GM04503 (cell line): Measurements from ENCODE around the gene TAGLN2.
"Not testable (repeated sequence)": the region's sequence is repeated elsewhere in the genome, so short reads cannot be mapped to it uniquely, and the experiment has no call there.

Source experiments
- DNase-seq: peaks from one replicate; pipeline ENCODE4 v3.0.0-alpha.2; 2012; ENCODE audit warnings: low read depth

TAGLN2 gene

DNA sequence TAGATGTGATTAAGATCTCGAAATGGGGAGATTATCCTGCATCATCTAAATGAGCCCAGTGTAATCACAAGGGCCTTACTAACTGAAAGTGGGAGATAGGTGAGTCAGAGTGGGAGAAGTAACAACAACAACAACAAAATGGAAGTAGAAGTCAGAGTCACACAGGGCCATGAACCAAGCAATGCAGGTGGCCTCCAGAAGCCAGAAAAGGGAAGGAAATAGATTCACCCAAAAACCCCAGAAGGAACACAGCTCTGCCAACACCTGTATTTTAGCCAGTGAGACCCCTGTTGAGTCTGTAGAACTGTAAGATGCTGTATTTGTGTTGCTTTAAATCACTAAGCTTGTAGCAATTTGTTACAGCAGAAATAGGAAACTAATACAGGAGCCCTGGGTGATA lies 4.1 kb downstream of the TAGLN2 start:
- no peak for DNase-seq

DNA sequence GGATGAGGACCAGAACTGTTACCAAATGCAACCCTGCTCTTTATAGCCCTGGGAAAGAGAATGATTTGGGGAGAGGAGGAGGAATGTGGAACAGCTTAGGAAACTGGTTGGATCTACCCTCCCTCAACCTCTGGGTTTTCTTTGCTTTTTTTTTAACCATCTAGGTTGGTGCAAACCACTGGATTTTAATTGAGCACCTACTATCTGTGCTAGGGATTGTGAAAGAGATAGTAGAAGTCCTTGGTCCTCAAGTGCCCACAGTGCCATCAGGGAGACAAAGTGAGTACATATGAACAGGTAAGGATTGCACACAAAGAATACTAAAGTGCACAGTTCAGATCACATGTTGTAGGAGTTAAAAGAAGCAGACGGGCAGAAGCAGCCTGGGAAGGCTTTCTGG lies 4.7 kb downstream of the TAGLN2 start:
- no peak for DNase-seq

DNA sequence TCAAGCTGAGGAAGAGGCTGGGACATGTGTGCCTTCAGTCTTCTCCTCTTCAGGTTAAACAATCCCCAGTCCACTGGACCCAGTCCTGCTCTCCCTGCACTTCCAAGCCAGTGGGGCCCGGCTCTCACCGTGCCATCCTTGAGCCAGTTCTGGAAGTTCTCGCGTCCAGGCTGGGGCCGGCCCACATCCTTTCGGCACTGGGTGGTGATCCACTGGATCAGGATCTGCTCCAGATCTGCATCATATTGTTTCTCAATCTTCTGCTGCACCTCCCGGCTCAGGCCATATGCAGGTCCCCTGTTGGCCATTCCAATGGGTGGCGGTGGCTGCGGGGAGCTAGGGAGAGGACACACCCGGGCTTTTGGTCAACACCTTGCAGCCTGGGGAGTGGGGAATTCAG lies 5.1 kb downstream of the TAGLN2 start:
- no peak for DNase-seq

DNA sequence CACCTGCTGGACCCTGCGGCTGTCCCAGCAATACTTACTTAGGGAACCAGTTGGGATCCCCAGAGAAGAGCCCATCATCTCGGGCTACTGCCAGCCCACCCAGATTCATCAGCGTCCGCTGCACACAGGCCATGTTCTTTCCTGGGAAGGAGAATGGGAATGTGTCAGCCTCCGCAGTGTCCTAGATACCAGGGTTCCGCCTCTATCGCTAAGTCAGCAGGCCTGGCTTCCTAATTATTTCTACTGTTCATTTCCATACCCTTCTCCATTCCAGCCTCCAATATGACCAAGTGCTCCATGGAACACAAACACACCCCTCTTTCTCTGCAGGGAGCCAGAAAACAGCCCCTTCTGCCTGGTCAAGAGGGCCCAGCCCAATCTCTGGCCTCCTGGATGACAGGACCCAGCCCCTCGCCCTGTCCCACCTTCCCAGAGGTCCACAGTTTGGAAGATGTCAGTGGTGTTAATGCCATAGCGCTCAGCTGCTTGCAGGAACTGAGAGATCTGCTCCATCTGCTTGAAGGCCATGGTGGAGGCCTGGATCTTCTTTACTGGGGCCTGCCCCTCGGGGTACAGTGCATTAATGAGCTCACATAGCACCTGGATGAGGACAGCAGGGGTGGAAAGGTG lies 6.0 kb downstream of the TAGLN2 start:
- DNase-seq = no peak

DNA sequence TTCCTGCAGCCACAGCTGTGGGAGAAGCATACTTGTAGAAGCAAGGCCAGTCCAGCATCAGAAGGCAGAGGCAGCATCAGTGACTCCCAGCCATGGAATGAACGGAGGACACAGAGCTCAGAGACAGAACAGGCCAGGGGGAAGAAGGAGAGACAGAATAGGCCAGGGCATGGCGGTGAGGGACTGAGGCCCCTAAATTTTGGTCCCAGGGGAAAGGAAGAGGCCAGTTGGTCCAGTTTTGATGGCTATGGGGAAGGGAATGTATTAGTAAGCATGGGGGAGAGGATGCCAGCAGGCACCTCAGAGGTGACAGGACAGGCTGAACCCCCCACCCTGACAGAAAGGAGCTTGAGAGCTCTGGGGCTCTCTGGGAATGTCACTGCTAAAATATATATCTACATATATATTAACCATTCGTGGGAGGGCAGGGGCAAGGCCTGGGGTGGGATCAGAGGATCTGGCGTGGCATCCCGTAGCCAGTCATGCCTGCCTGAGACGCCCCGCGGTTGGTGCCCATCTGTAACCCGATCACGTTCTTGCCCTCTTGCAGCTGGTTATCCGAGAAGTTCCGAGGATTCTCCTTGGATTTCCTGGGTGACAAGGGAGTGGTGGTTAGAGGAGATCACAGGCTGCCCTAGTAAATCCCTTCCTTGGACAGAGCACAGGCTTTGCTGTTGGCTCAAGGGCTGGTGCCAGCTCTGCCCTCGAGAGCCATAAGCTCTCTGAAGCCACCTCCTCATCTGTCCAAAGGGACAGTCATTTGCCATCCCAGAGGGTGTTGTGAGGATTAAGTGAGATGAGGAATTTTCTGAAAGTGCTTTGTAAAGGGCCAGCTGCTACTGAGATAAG lies 6.7 kb downstream of the TAGLN2 start:
- DNase-seq = no peak

DNA sequence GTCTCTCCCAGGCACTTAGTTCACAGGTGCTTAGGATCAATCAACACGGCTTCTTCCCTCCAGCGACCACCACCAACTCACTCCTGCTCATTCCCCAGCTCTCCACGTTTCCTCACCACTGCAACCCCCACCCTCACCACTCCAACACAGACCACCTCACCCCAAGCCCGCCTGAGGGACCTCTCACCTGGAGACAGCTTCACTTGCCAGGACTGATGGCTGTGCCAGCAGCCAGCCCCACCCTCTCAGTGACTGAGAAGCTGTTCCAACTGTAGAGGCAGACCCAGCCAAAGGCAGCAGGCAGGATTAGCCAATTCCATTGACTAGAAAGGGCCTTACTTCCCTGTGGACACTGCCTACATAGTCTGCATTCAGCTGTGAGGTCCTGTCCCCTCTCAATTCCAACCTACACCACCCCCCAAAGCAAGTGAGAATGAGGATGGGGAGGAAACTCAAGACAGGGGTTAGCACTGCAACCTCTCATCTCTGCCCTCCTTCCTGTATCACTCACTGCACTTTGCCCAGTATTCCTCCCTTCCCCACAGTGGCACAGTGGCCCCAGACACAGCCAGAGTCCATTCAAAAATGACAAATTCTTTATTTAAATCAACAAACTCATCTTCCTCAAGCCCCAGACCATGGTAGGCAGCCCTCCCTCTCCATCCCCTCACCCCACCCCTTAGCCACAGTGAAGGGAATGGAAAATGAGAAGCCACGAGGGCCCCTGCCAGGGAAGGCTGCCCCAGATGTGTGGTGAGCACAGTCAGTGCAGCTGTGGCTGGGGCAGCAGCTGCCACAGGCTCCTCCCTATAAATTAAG lies 7.6 kb downstream of the TAGLN2 start:
- no peak for DNase-seq

DNA sequence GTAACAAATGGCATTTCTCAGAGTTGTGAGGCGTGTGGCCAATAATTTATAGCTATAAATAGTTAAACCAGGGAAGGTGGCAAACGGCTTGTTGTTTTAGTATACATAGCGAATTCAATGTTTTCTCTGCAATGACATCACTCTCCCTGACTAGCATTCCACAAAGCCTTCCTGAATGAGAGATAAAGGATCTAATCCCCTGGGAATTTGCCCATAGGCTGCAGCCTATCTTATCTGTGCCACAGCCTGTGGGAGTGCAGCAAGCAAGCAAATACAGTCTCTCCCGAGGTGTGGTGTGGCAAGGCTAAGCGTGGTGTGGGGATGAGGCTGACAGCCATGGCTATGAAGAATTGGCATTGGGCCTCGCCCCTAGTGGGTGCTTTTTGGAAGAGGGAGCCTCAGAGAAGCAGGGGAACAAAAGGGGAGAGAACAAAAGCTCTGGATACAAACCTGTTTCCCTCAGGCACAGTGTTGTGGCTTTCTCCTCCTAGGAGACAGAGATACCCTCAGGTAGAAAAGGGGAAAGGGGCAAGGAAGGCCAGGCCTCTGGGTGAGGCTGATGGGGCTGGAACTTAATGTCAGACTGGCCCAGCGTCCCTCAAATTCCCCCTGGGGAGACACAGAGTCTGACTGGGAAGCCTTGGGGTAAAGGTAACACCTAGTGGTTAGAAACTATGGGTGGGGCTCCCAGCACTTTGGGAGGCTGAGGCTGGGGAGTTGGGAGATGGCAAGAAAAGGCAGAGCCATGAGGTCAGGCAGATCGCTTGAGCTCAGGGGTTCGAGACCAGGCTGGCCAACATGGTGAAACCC lies 8.9 kb downstream of the TAGLN2 start:
- peak; percentile 49 for DNase-seq

DNA sequence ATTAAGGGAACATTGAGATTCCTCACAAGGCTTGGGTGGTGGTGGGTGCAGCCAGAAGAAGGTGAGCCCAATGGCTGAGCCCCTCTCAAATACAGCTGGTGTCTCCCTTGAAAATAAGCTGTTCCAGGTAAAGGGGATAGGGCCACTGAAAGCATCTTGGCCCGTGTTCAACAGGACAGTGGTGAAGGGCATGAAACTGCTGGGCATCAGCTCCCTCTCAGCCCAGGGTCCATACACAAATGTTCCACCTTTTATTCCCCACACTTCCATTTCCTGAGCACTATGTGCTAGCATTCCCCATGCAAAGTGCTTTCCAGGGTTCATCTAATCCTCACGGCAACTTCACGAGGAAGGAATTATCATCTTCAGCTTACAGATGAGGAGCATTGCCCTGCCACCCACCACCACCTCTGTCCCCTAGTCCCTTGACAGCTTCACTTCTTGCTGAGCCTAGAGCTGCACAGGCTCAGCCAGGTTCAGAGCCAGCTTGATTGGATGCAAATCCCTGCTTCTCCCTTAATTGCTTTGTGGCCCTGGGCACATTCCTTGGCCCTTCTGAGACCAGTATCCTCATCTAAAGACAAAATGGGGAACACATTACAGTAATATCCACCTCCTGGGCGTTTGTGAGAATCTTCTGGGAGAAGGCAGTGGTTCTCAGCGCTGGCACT lies 9.6 kb downstream of the TAGLN2 start:
- DNase-seq = no peak

DNA sequence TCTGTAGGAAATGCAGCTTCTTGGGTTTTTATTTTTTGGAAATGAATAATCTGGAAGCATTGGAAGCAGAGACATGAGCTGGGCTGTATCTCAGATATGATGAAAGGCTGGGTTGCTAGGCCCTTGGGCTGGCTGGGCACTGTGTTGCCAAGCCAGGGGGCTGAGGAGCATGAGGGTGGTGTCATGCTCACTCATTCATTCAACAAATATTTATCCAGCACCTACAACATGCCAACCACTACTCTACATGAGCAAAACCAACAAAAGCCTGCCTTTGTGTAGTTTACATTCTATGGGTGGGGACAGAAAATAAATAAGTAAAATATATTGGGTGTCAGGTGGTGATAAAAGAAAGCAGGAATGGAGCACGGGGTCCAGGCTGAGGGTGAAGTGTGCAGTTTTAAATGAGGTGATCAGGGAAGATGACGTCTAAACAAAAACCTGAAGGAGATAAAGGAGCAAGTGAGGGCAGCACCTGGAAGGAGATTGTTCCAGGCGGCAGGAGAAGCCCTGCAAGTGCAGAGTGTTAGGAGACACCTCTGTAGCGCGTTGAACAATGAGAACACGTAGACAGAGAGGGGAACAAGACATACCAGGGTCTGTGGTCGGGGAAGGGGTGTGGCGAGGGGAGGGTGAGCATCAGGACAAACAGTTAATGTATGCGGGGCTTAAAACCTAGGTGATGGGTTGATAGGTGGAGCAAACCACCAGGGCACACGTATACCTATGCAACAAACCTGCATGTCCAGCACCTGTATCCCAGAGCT lies 10.9 kb downstream of the TAGLN2 start:
- no peak for DNase-seq

DNA sequence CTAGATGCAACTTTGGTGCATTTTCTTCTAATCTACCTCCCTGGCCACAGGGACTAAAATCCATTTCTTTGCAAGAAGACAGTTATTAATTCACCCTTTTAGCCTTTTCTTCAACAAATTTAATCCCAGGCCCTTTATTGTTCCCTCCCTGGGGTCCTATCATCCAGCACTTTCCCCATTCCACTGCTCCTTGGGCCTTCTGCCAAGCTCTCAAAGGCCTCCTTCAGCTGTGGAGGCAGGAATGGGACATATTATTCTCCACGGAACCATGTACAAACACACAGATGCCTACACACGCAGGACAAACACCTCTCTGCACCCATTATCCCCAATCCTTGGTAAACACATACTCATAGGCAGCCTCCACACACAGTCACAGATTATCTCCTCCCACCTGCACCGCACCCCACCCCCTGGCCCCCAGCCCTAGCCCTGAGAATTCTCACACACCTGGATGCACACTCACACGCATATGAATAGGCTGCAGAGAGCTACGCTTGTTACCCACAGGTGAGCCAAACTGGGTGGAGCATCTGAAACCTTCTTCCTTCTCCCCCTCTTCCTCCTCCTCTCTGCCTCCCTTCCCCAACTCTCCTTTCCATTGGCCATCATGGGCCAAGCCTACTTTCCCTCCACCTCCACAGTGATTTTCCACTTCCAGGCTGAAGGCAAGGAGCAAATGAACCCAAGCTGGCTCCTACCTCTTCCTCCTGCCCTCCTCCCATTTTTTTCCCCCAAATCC lies 11.7 kb downstream of the TAGLN2 start:
- DNase-seq = no peak

DNA sequence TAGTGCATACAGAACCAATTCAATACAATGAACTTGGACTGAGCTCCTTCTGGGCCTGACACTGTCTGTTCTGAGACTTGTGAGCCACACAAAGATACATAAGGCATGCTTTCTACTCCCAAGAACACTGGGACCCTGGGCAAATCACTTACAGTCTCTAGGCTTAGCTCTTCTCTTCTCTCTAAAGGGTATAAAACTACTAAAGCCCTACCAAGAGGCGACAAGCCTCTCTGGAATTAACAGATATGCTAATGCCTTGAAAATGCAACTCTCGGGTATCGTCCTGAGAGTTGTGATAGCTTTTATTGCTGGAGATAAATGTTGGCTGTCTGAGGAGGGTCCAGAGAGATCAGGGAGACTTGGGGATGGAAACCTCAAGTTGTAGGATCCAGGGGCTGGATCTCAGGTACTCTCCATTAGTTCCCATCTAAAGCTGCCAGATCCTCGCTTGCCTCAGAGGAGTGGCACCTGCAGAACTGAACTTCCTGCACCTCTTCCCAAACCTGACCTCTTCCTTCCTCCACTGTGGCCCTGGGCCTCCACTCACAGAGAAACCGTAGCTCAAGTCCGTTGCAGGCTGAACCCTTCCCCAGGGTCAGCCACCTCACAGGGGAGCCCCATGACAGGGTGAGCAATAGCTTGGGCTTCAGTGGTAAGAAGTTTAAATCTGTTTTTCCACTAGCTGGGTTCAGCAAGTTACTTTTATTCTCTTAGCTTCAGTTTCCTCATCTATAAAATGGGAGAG lies 13.8 kb downstream of the TAGLN2 start:
- DNase-seq = no peak

DNA sequence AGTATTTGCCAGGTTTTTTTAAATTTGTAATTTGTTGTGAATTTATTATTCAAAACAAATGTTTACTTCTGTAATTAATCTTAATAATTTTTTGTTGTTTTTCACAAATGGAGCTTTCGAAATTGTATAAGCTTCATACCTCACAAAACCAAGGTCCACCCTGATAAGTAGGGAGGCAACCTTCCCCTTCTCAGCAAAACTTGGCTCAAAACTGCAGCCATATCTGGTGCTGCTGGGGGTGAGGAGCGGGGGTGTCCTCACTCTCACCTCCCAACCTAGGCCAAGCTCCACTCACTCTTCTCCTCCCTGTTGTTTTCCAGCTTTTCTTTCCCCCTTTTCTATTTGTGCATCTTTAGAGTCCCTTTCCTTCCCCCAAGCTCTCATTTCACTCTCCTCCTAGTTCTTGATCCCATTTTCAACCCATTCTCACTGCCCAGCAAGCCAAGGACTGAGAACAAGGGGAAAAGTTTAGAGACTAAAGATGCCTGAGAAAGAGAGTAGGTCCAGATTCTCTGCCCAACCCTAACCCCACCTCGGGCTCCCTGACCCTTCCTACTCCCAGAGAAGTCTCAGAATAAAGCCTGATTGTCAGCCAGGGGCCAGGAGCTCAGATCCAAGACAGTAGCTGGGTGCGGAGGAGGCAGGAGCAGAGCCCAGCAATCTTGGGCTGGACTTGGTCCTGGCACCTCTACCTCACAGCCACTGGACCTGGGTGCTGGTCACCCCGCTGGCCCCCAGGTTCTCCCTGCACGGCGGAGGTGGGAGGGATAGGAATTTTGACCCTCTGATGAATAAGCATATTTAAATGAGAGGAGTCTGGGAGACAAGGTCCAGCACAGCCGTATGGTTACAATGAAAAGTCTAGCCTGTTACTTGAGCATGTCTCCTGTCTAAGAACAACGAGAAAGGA lies 17.0 kb downstream of the TAGLN2 start:
- no peak for DNase-seq

DNA sequence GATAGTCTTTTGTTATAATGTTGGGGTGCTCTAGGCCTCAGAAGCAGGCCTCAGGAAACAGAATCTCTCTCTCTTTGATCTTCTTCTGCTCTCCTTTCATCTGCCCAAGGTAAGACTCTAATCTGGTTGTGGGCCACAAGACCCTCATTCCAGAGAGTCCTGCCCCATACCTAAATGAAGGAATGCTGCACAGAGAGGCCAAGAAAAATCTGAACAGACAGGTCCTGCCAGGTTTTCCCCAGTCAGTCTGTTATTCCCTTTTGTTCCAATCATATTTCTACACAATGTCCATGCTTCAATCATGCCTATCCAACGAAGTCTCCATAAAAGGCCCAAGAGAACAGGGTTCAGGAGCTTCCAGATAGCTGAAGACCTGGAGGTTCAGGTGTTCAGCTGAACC lies 18.3 kb downstream of the TAGLN2 start:
- DNase-seq = no peak

DNA sequence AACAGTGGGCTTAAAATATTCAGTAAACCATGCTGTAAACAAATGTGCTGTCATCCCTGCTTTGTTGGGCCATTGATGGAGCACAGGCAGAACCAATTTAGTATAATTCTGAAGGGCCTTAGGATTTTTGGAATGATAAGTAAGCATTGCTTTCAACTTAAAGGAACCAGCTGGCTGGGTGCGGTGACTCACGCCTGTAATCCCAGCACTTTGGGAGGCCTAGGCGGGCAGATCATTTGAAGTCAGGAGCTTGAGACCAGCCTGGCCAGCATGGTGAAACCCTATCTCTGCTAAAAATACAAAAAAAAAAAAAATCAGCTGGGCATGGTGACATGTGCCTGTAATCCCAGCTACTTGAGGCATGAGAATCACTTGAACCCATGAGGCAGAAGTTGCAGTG lies 21.3 kb downstream of the TAGLN2 start:
- DNase-seq = not testable (repeated sequence)

DNA sequence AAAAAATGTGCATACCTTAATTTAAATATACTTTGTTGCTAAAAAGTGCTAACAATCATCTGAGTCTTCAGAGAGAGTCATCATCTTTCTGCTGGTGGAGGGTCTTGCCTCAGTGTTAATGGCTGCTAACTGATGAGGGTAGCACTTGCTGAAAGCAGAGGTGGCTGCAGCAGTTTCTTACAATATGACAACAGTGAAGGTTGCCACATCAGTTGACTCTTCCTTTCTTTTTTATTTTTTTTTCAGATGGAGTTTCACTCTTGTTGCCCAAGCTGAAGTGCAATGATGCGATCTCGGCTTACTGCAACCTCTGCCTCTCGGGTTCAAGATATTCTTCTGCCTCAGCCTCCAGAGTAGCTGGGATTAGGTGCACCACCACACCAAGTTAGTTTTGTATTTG lies 22.8 kb downstream of the TAGLN2 start:
- DNase-seq = no peak

DNA sequence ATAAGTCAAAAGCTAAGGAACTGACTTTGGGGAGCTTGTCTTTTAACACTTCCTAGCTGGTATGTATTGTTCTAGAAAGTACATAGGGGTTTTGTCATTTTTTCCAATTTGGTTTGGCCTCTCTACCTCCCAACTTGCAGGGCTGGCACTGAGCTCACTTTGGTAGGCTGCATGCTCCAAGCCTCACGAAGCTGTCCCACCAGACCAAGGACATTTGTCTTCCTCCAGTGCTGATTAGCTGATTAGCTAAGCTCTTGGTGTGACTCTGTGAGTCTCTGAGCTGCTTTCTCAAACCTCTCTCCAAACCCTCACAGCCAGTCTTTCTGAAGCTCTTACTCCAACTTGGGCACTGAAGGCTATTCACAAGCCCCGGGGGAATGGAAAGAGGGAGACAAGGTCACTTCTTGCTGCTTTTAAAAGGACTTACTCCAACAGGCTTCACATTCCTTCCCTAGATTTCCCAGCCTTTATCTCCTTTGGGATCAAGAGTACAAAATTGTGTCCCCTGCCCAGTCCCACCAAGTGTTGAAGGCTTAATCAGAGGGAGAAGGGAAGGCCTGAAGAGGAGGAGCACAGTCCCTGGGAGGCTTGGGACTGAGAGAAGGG lies 24.4 kb downstream of the TAGLN2 start:
- no peak for DNase-seq

DNA sequence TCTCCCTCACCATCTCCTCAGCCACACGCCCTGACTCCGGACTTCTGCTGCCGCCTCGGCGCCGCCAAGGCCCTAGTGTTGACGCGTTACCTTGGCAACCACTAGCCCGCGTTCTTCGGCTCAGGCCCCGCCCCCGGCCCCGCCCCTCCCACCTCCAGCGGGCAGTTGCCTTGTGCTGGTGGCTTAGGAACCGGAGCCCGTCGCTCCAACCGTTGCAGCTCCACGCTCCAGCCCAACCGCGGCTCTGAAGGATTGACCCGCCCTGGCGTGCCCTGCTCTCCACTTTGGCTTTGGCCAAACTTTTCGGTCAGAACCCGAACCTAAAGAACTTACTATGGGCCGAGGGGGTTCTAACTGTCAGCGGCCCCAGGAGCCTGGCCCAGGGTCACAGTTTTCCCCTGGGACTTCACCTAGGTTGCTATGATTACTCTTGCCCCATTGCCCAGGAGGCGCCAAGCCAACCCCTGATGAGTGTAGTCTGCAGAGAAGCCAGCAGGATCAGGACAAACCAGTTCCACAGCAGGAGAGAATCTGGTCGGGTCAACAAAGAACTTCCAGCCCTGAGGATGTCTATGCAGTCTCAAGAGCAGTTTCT lies 25.1 kb downstream of the TAGLN2 start, which contains the start of gene CFAP45:
Gene CFAP45, minus strand, starts transcription at position 80 of the 595 bp plus-strand sequence. Its CDS starts 67 bp downstream, at position 13.
- no peak for DNase-seq
